ENCODE measurements around the gene GPR6.

Gene GPR6

GRCh38 chr6:109962271-109962670, 15.8 kb upstream of the GPR6 start:
- no peak overlapping the region for H3K4me3 ChIP-seq (ENCODE audit: low read length in 2 of 2)

GRCh38 chr6:109963598-109964170, 14.4 kb upstream of the GPR6 start:
- Histone ChIP-seq H3K4me3 (ENCODE audit: low read length in 2 of 2) (no peak overlapping the region), H3K27me3 (ENCODE audit: control insufficient read depth in 2 of 2, insufficient read depth in 2 of 2, low read length in 2 of 2) (no peaks in the 10 kb centered on the region), H3K9ac (ENCODE audit: low read depth in 1 of 2, low read length in 2 of 2) (no peak overlapping the region), H3K4me1 (ENCODE audit: control insufficient read depth in 2 of 2, insufficient read depth in 2 of 2, low read length in 2 of 2) (no peaks in the 10 kb centered on the region), H3K9me3 (ENCODE audit: control insufficient read depth in 2 of 2, low read length in 2 of 2) (no peaks in the 10 kb centered on the region), H3K27ac (ENCODE audit: low read depth in 2 of 2, low read length in 2 of 2) (no peak overlapping the region), H3K36me3 (ENCODE audit: control insufficient read depth in 2 of 2, insufficient read depth in 2 of 2, low read length in 2 of 2) (no peaks in the 10 kb centered on the region)

More at GRCh38 chr6:109962271-109962670, 15.8 kb upstream of the GPR6 start:
- no peak overlapping the region for H3K9ac ChIP-seq (ENCODE audit: low read depth in 1 of 2, low read length in 2 of 2)
- no peaks in the 10 kb centered on the region for H3K9me3 ChIP-seq (ENCODE audit: control insufficient read depth in 2 of 2, low read length in 2 of 2)
- H3K27me3 ChIP-seq (ENCODE audit: control insufficient read depth in 2 of 2, insufficient read depth in 2 of 2, low read length in 2 of 2): no peaks in the 10 kb centered on the region
- H3K36me3 ChIP-seq (ENCODE audit: control insufficient read depth in 2 of 2, insufficient read depth in 2 of 2, low read length in 2 of 2): no peaks in the 10 kb centered on the region
- no peaks in the 10 kb centered on the region for H3K4me1 ChIP-seq (ENCODE audit: control insufficient read depth in 2 of 2, insufficient read depth in 2 of 2, low read length in 2 of 2)
- H3K27ac ChIP-seq (ENCODE audit: low read depth in 2 of 2, low read length in 2 of 2): no peak overlapping the region

DNA sequence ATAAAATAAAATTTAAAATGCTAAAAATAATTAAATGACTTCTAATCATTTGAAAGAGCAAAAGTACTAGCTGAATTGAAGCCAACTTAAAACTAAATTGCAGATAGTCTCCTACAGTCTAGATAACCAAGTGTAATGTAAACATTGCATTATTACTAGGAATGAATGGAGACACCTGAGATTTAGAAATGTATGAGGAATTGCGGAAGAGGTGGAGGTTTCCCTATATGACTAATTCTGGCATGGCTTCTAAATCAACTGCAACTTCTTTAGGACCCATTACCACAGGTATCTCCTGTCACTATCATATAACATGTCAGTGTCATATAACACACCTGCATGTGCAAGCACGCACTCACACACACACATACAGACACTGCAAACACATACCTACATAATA, 13.2 kb upstream of the GPR6 start:
- Histone ChIP-seq H3K9ac (ENCODE audit: low read depth in 1 of 2, low read length in 2 of 2) (no peak overlapping the region), H3K9me3 (ENCODE audit: control insufficient read depth in 2 of 2, low read length in 2 of 2) (no peaks in the 10 kb centered on the region), H3K27ac (ENCODE audit: low read depth in 2 of 2, low read length in 2 of 2) (no peak overlapping the region), H3K4me1 (ENCODE audit: control insufficient read depth in 2 of 2, insufficient read depth in 2 of 2, low read length in 2 of 2) (no peaks in the 10 kb centered on the region), H3K36me3 (ENCODE audit: control insufficient read depth in 2 of 2, insufficient read depth in 2 of 2, low read length in 2 of 2) (no peaks in the 10 kb centered on the region), H3K27me3 (ENCODE audit: control insufficient read depth in 2 of 2, insufficient read depth in 2 of 2, low read length in 2 of 2) (no peaks in the 10 kb centered on the region), H3K4me3 (ENCODE audit: low read length in 2 of 2) (no peak overlapping the region)

DNA sequence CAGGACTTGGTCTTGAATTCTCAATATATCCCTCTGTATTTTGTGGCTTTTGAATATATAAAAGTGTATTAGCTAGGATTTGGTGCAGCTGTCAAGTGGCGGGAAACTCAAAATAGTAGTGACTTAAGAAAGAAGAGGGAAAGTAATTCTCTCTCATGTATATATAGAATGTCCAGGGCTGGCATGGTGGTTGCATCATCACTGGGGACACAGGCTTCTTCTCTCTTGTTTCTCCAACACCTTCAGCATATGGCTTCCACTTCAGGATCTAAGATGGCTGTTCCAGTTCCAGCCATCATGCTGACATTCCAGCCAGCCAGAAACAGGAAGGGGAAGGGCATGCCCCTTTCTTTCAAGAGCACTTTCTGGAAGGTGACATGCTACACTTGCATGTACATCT, 11.8 kb upstream of the GPR6 start:
- no peak overlapping the region for H3K9ac ChIP-seq (ENCODE audit: low read depth in 1 of 2, low read length in 2 of 2)
- no peaks in the 10 kb centered on the region for H3K9me3 ChIP-seq (ENCODE audit: control insufficient read depth in 2 of 2, low read length in 2 of 2)
- no peaks in the 10 kb centered on the region for H3K36me3 ChIP-seq (ENCODE audit: control insufficient read depth in 2 of 2, insufficient read depth in 2 of 2, low read length in 2 of 2)
- H3K27ac ChIP-seq (ENCODE audit: low read depth in 2 of 2, low read length in 2 of 2): no peak overlapping the region
- no peaks in the 10 kb centered on the region for H3K27me3 ChIP-seq (ENCODE audit: control insufficient read depth in 2 of 2, insufficient read depth in 2 of 2, low read length in 2 of 2)
- H3K4me3 ChIP-seq (ENCODE audit: low read length in 2 of 2): no peak overlapping the region
- H3K4me1 ChIP-seq (ENCODE audit: control insufficient read depth in 2 of 2, insufficient read depth in 2 of 2, low read length in 2 of 2): no peaks in the 10 kb centered on the region

- peaks cover 0 to 7% of the 10 kb centered on the region in 2 donors for H3K27me3 ChIP-seq (ENCODE audit: control insufficient read depth in 2 of 2, insufficient read depth in 2 of 2, low read length in 2 of 2)
- no peak overlapping the region for H3K9ac ChIP-seq (ENCODE audit: low read depth in 1 of 2, low read length in 2 of 2)
- no peak overlapping the region for H3K4me3 ChIP-seq (ENCODE audit: low read length in 2 of 2)
- no peaks in the 10 kb centered on the region for H3K9me3 ChIP-seq (ENCODE audit: control insufficient read depth in 2 of 2, low read length in 2 of 2)
- H3K27ac ChIP-seq (ENCODE audit: low read depth in 2 of 2, low read length in 2 of 2): no peak overlapping the region
- H3K36me3 ChIP-seq (ENCODE audit: control insufficient read depth in 2 of 2, insufficient read depth in 2 of 2, low read length in 2 of 2): no peaks in the 10 kb centered on the region
- no peaks in the 10 kb centered on the region for H3K4me1 ChIP-seq (ENCODE audit: control insufficient read depth in 2 of 2, insufficient read depth in 2 of 2, low read length in 2 of 2)
Measured at GRCh38 chr6:109977791-109978173, 329 bp upstream of the GPR6 start.

- Histone ChIP-seq H3K4me3 (ENCODE audit: low read length in 2 of 2) (no peak overlapping the region), H3K36me3 (ENCODE audit: control insufficient read depth in 2 of 2, insufficient read depth in 2 of 2, low read length in 2 of 2) (no peaks in the 10 kb centered on the region), H3K9ac (ENCODE audit: low read depth in 1 of 2, low read length in 2 of 2) (no peak overlapping the region), H3K4me1 (ENCODE audit: control insufficient read depth in 2 of 2, insufficient read depth in 2 of 2, low read length in 2 of 2) (no peaks in the 10 kb centered on the region), H3K9me3 (ENCODE audit: control insufficient read depth in 2 of 2, low read length in 2 of 2) (no peaks in the 10 kb centered on the region), H3K27me3 (ENCODE audit: control insufficient read depth in 2 of 2, insufficient read depth in 2 of 2, low read length in 2 of 2) (peaks cover 0 to 7% of the 10 kb centered on the region in 2 donors), H3K27ac (ENCODE audit: low read depth in 2 of 2, low read length in 2 of 2) (no peak overlapping the region)
Measured at GRCh38 chr6:109979033-109979921, 1.2 kb downstream of the GPR6 start.

- H3K4me3 ChIP-seq (ENCODE audit: low read length in 2 of 2): no peak overlapping the region
- H3K36me3 ChIP-seq (ENCODE audit: control insufficient read depth in 2 of 2, insufficient read depth in 2 of 2, low read length in 2 of 2): no peaks in the 10 kb centered on the region
- no peaks in the 10 kb centered on the region for H3K9me3 ChIP-seq (ENCODE audit: control insufficient read depth in 2 of 2, low read length in 2 of 2)
- H3K9ac ChIP-seq (ENCODE audit: low read depth in 1 of 2, low read length in 2 of 2): no peak overlapping the region
- H3K4me1 ChIP-seq (ENCODE audit: control insufficient read depth in 2 of 2, insufficient read depth in 2 of 2, low read length in 2 of 2): no peaks in the 10 kb centered on the region
- no peak overlapping the region for H3K27ac ChIP-seq (ENCODE audit: low read depth in 2 of 2, low read length in 2 of 2)
- peaks cover 0 to 5% of the 10 kb centered on the region in 2 donors for H3K27me3 ChIP-seq (ENCODE audit: control insufficient read depth in 2 of 2, insufficient read depth in 2 of 2, low read length in 2 of 2)
Measured at GRCh38 chr6:109984410-109984809, 6.3 kb downstream of the GPR6 start.

DNA sequence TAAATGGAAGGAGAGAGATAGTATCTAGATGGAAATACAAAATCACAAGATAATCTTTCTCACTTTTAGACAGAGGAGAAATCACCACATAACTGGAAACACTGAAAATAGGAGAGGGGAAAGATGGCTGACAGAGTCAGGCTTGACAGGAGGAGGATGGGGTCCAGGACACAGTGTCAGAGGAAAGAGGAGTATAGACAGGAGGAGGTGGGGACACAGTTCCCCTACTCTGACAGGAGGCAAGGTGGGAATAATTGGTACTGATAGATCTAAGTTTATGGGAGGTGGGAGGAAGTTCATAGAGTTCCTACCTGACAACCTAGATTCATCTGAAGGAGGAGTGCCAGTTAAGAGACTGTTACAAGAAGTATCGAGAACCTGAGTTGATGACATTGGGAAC, 9.1 kb downstream of the GPR6 start:
- H3K27me3 ChIP-seq (ENCODE audit: control insufficient read depth in 2 of 2, insufficient read depth in 2 of 2, low read length in 2 of 2): no peaks in the 10 kb centered on the region
- no peak overlapping the region for H3K27ac ChIP-seq (ENCODE audit: low read depth in 2 of 2, low read length in 2 of 2)

GRCh38 chr6:109991201-109992101, 13.3 kb downstream of the GPR6 start:
- H3K36me3 ChIP-seq (ENCODE audit: control insufficient read depth in 2 of 2, insufficient read depth in 2 of 2, low read length in 2 of 2): no peaks in the 10 kb centered on the region
- H3K27me3 ChIP-seq (ENCODE audit: control insufficient read depth in 2 of 2, insufficient read depth in 2 of 2, low read length in 2 of 2): no peaks in the 10 kb centered on the region
- no peak overlapping the region for H3K4me3 ChIP-seq (ENCODE audit: low read length in 2 of 2)
- H3K4me1 ChIP-seq (ENCODE audit: control insufficient read depth in 2 of 2, insufficient read depth in 2 of 2, low read length in 2 of 2): no peaks in the 10 kb centered on the region
- no peak overlapping the region for H3K9ac ChIP-seq (ENCODE audit: low read depth in 1 of 2, low read length in 2 of 2)
- H3K27ac ChIP-seq (ENCODE audit: low read depth in 2 of 2, low read length in 2 of 2): no peak overlapping the region
- H3K9me3 ChIP-seq (ENCODE audit: control insufficient read depth in 2 of 2, low read length in 2 of 2): no peaks in the 10 kb centered on the region

More for the DNA sequence above, 9.1 kb downstream of the GPR6 start:
- H3K4me1 ChIP-seq (ENCODE audit: control insufficient read depth in 2 of 2, insufficient read depth in 2 of 2, low read length in 2 of 2): no peaks in the 10 kb centered on the region
- H3K9me3 ChIP-seq (ENCODE audit: control insufficient read depth in 2 of 2, low read length in 2 of 2): no peaks in the 10 kb centered on the region
- no peaks in the 10 kb centered on the region for H3K36me3 ChIP-seq (ENCODE audit: control insufficient read depth in 2 of 2, insufficient read depth in 2 of 2, low read length in 2 of 2)
- H3K9ac ChIP-seq (ENCODE audit: low read depth in 1 of 2, low read length in 2 of 2): no peak overlapping the region
- H3K4me3 ChIP-seq (ENCODE audit: low read length in 2 of 2): no peak overlapping the region
